ENCODE data around the gene MGRN1. TPM values are rescaled to one million over a fixed set of nuclear protein-coding genes. Genes with fewer than 3 reads are reported as not detected.

The MGRN1 gene
- 15.4 and 16.1 TPM in 2 replicates for total RNA-seq (2014; rRNA removed; shearing (Covaris generic))

GRCh38 chr16:4624015-4624826, at the start of gene MGRN1:
Gene MGRN1, plus strand, starts transcription at chr16:4624826. Its CDS starts 135 bp downstream, at chr16:4624961.
- DNase-seq (ENCODE audit: low spot score): peak; percentile 92

- DNase-seq (ENCODE audit: low spot score): no peak
These were observed 49.5 kb upstream of the MGRN1 start for GRCh38 chr16:4574919-4575705.

- no peak for DNase-seq (ENCODE audit: low spot score)
These were observed 48.6 kb upstream of the MGRN1 start for GRCh38 chr16:4576008-4576407.

- no peak for DNase-seq (ENCODE audit: low spot score)
These were observed 45.6 kb upstream of the MGRN1 start for GRCh38 chr16:4578961-4579530.

GRCh38 chr16:4580250-4580649, 44.4 kb upstream of the MGRN1 start:
- DNase-seq (ENCODE audit: low spot score): no peak

GRCh38 chr16:4583906-4584305, 40.7 kb upstream of the MGRN1 start:
- DNase-seq (ENCODE audit: low spot score): no peak

GRCh38 chr16:4586291-4586690, 38.3 kb upstream of the MGRN1 start:
- no peak for DNase-seq (ENCODE audit: low spot score)

GRCh38 chr16:4588386-4588785, 36.2 kb upstream of the MGRN1 start:
- DNase-seq (ENCODE audit: low spot score): no peak

GRCh38 chr16:4588961-4589360, 35.7 kb upstream of the MGRN1 start:
- DNase-seq (ENCODE audit: low spot score): no peak

- no peak for DNase-seq (ENCODE audit: low spot score)
These were observed 33.4 kb upstream of the MGRN1 start for GRCh38 chr16:4591191-4591590.

- no peak for DNase-seq (ENCODE audit: low spot score)
These were observed 32.7 kb upstream of the MGRN1 start for GRCh38 chr16:4591706-4592470.

- DNase-seq (ENCODE audit: low spot score): no peak
These were observed 31.5 kb upstream of the MGRN1 start for GRCh38 chr16:4593086-4593485.

- no peak for DNase-seq (ENCODE audit: low spot score)
These were observed 29.9 kb upstream of the MGRN1 start for GRCh38 chr16:4594433-4595410.

- no peak for DNase-seq (ENCODE audit: low spot score)
These were observed 27.5 kb upstream of the MGRN1 start for GRCh38 chr16:4597174-4597573.

GRCh38 chr16:4599037-4599436, 25.6 kb upstream of the MGRN1 start:
- DNase-seq (ENCODE audit: low spot score): no peak

GRCh38 chr16:4599545-4599944, 25.1 kb upstream of the MGRN1 start:
- DNase-seq (ENCODE audit: low spot score): no peak

GRCh38 chr16:4601036-4601863, 23.4 kb upstream of the MGRN1 start:
- DNase-seq (ENCODE audit: low spot score): no peak

GRCh38 chr16:4601864-4602186, 22.8 kb upstream of the MGRN1 start:
- no peak for DNase-seq (ENCODE audit: low spot score)

GRCh38 chr16:4602331-4602730, 22.3 kb upstream of the MGRN1 start:
- DNase-seq (ENCODE audit: low spot score): no peak

GRCh38 chr16:4603624-4604170, 20.9 kb upstream of the MGRN1 start:
- no peak for DNase-seq (ENCODE audit: low spot score)

Data from H4 (cell line).